Measurements from ENCODE around the gene MAGI3.

The MAGI3 gene

GRCh38 chr1:113389953-113390834 lies at the start of gene MAGI3:
TSS of gene MAGI3 (plus strand) at chr1:113390515. CDS start at chr1:113391034, 519 bp downstream.
- DNase-seq (ENCODE audit: low spot score) = peak; percentile 94

GRCh38 chr1:113353580-113353979 lies 36.7 kb upstream of the MAGI3 start:
- DNase-seq (ENCODE audit: low spot score) = no peak

GRCh38 chr1:113363935-113364334 lies 26.4 kb upstream of the MAGI3 start:
- DNase-seq (ENCODE audit: low spot score) = no peak

GRCh38 chr1:113369040-113369439 lies 21.3 kb upstream of the MAGI3 start:
- no peak for DNase-seq (ENCODE audit: low spot score)

- no peak for DNase-seq (ENCODE audit: low spot score)
Observed at GRCh38 chr1:113369699-113370098, 20.6 kb upstream of the MAGI3 start.

GRCh38 chr1:113370868-113371267 lies 19.4 kb upstream of the MAGI3 start:
- no peak for DNase-seq (ENCODE audit: low spot score)

- no peak for DNase-seq (ENCODE audit: low spot score)
Observed at GRCh38 chr1:113372546-113372945, 17.8 kb upstream of the MAGI3 start.

GRCh38 chr1:113373644-113374043 lies 16.7 kb upstream of the MAGI3 start:
- DNase-seq (ENCODE audit: low spot score) = no peak

- no peak for DNase-seq (ENCODE audit: low spot score)
Observed at GRCh38 chr1:113375878-113376277, 14.4 kb upstream of the MAGI3 start.

- DNase-seq (ENCODE audit: low spot score) = no peak
Observed at GRCh38 chr1:113380075-113380474, 10.2 kb upstream of the MAGI3 start.

GRCh38 chr1:113388017-113388620 lies 2.2 kb upstream of the MAGI3 start:
- DNase-seq (ENCODE audit: low spot score) = no peak

- no peak for DNase-seq (ENCODE audit: low spot score)
Observed at GRCh38 chr1:113388621-113389358, 1.5 kb upstream of the MAGI3 start.

GRCh38 chr1:113389359-113389952 lies 859 bp upstream of the MAGI3 start:
- DNase-seq (ENCODE audit: low spot score) = no peak

- DNase-seq (ENCODE audit: low spot score) = peak; percentile 31
Observed at GRCh38 chr1:113390871-113391648, 745 bp downstream of the MAGI3 start.

- DNase-seq (ENCODE audit: low spot score) = peak; percentile 18
Observed at GRCh38 chr1:113391649-113392271, 1.4 kb downstream of the MAGI3 start.

- no peak for DNase-seq (ENCODE audit: low spot score)
Observed at GRCh38 chr1:113392541-113393128, 2.3 kb downstream of the MAGI3 start.

GRCh38 chr1:113394043-113394862 lies 3.9 kb downstream of the MAGI3 start:
- DNase-seq (ENCODE audit: low spot score) = no peak

GRCh38 chr1:113394863-113395259 lies 4.5 kb downstream of the MAGI3 start:
- DNase-seq (ENCODE audit: low spot score) = no peak

- DNase-seq (ENCODE audit: low spot score) = no peak
Observed at GRCh38 chr1:113396102-113396501, 5.8 kb downstream of the MAGI3 start.

- DNase-seq (ENCODE audit: low spot score) = no peak
Observed at GRCh38 chr1:113396585-113396984, 6.3 kb downstream of the MAGI3 start.

All from CD4-positive, alpha-beta T cell treated with Interleukin-15 for 4 hours (primary cell).